T47D (cell line): ENCODE measurements around the gene COG5.

ENCODE experiments used
- DNase-seq, 2 experiments: peaks; one replicate each; pipeline versions ENCODE4 v3.0.0 to v3.0.0-alpha.2; 2011 to 2012; ENCODE audit warnings: low read depth in 1 of 2, low spot score in 1 of 2
- JUND ChIP-seq: IDR thresholded peaks from 2 replicates; pipeline ENCODE4 v1.6.1; 2012; ENCODE audit warnings: low read depth
- in situ Hi-C: cut with HindIII; loops from 2 replicates; pipeline ENCODE4 v1.10.0; 2016; ENCODE audit warnings: low sequenced_read_pairs, low pct_unique_long_range_greater_than_20kb

COG5 gene

DNA sequence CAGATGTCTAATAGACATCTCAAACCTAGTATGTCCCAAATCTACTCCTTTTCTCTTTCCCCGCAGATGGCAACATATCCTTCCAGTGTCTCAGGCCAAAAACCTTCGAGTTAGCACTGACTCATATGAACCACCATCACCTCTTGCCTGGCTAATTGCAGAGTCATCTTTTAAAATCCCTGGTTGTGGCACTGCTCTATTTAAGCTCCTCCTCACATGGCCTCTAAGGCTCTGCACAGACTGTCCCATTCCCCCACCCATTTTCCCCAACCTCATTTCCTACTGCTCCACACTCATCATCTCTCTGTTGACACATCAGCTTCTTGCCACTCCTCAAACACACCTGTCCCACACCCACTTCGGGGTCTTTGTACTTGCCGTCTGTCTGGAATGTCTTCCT is 411.7 kb downstream of the COG5 start:
- no peak for TF ChIP-seq JUND
- in situ Hi-C loops = no loop called here
- no peak for DNase-seq
